ENCODE results near the gene CLN6. TPM values are rescaled to one million over a fixed set of nuclear protein-coding genes. Genes with fewer than 3 reads are reported as not detected.

The CLN6 gene
- polyA plus RNA-seq (ENCODE audit: insufficient read length) = 19.5 TPM

DNA sequence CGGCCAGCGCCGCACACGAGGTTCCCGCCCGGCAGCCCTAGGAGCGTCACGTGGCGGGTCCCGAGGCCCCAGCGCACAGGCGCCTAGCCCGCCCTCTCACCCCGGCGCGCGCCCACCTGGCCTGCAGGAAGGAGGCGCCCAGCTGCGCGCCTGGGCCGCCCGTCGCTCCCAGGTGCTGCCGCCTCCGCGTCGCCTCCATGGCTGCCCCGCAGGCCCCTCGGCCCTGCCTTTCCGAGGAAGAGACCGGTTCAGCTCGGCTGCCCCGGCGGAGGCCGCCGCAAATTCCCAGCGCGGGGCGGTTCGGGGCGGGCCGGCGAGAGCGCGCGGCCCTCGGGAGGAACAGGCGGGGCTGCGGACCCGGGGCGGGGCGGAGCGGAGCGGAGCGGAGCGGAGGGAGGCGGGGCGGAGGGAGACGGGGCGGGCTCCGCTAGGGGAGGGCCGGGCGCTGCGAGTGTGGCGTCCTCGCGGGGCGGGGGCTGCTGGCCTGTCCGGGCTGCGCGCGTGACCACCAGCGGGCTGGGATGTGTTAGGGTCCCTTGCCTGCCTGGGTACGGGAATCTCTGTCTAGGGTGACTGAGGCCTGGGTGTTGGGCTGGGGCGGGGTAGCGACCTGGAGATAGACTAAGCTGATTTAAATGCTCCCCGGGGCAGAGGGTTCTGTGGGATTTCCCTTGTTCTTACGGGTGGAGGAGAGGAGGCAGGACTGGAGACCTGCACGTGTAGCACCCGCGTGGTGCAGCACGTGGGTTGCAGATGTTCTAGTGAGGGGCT is at the start of gene CLN6:
CLN6 (minus strand) TSS at position 343 of the 771 bp plus-strand sequence; CDS start at position 199, 144 bp downstream.
- no peak for DNase-seq (ENCODE audit: low read depth)

DNA sequence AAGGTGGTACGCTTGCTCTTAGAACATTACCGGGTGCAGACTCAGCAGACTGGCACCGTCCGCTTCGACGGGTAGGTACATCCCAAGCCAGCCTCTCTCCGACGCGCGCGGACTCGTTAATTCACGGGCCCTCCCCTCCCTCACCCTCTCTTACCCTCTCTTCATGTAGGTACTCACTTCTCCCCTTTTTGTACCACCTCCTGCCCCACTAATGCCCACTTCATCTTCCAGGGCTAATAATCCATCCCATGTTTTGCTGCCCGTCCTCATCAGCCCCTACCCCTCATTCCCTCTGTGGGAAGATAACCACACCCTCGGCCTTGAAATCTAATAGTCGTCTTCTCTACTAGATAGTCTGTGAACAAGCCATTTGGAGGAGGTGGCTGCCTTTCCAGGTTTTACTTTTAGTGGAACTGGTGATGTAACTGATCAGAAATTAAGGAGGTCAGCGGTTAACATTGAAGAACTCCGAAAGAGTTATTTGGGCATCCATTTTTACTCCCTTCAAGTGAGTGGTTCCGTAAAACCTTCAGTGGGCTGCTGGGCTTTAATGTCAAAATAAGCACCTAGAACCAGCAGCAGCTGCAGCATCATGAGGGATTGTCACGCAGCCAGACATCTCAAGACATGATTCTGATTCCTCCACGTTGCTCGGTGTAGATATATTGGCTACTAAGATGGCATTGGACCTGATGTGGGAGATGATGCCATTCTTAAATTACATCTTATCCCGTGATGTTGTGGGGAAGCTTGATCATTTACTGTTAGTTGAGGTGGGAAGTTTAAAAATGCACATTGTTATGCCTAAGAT is 49.3 kb upstream of the CLN6 start:
- DNase-seq (ENCODE audit: low read depth) = no peak

DNA sequence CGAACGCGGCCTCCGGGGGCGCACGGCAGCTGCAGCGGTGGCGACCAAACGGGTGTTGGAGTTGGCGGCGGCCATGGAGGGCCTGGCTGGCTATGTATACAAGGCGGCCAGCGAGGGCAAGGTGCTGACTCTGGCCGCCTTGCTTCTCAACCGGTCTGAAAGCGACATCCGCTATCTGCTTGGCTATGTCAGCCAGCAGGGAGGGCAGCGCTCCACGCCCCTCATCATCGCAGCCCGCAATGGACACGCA is 48.7 kb upstream of the CLN6 start:
- no peak for DNase-seq (ENCODE audit: low read depth)

DNA sequence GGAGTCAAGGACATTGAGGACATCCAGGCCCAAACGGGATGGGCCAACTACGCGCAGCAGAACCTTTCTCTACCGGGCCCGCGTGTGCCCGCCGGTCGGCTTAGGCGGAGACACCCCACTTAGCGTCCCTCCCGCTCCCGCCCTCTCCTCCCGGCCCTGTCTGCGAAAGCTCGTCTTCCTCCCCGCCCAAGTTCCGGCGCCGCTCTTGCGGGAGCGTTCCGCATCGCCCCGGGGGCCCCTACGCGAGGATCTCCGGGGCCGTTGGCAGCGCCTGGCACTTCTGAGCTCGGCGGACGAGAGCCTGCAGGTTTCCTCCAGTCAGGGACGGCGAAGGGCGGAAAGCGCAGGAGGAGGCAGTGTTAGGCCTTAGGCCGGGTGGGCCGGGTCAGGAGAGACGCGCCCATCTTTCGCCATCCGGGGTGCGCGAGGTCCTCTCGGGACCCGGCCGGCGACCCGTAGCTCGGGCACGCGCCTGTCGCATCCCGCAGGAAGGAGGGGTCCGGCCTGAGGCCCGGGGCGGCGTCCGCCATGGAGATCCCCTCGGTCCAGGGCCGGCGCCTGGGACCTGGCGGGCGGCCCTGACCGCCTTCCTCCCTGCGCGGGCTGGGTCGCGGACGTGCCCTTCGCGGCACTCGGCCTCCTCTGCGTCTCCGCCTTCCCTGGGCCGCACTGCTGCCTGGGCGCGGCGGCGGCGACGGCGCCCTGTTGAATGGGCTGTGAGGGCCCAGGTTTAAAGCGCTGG is 48.2 kb upstream of the CLN6 start, which contains the start of gene FEM1B:
FEM1B (plus strand) TSS at position 143 of the 742 bp plus-strand sequence. CDS start 673 bp downstream, outside the sequence.
- peak; percentile 64 for DNase-seq (ENCODE audit: low read depth)

DNA sequence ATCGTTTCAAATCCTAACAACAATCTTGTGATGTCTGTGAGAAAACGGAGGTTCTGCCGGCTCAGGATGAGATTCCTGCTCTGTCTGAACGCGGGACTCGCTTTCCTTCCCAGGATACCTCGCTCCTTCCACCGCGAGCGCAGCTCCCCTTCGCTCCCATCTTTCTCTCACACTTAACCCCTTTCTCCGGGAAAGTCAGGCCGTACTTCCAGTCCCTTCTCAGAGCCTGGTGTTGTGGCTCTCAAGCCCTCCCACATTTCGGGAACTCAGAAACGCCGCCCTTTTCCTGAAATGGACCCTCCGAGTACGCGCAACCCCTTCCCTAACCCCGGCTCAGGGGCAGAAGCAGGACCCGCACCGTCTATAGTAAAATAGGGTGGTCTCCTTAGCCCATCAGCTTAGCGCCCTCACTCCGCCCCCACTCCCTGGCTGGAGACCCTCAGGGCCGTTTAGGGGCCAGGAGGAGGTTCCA is 47.6 kb upstream of the CLN6 start:
- DNase-seq (ENCODE audit: low read depth) = peak; percentile 51

DNA sequence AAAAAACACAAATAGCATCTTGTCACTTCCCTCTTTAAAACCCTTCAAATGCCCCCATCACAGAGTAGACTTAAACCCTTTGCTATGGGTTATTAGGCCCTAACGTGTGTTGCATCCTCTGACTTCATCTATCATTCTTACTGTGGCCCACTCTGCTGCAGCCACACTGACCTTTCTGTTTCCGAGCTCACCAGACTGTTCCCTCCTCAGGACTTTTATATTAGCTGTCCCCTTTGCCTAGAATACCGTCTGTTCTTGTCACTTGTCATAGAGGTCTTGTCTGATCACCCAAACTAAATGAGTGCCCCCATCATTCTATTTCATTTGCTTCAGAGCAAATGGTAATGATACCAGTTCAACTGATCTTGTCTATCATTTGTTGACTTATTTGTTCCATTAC is 47.1 kb upstream of the CLN6 start:
- no peak for DNase-seq (ENCODE audit: low read depth)

DNA sequence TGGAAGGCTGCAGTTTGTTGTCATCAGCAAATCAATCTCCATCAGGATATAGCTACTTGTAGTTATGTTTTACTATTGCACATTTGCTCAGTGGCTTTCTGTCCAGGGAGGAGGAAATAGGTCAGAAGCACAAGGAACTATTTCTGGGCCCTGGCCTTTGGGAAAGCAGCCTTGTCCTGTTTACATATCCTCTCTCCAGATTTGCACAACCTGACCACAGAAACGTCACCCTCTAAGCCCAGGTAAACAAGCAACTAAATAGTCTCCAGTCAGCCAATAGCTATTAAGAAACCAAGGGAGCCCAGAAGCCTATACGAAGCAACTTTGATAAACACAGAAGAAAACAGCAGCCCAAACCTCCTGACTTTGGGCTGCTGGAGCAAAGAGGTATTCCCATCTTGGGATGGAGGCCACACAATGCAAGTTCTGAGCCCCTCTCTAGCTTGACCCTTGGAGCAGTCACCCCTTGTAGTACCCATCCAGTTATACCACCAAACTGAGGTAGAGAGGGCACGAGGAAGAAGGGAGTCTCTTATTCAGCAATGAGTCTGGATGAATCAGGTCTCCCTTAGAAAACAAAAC is 45.7 kb upstream of the CLN6 start:
- no peak for DNase-seq (ENCODE audit: low read depth)

DNA sequence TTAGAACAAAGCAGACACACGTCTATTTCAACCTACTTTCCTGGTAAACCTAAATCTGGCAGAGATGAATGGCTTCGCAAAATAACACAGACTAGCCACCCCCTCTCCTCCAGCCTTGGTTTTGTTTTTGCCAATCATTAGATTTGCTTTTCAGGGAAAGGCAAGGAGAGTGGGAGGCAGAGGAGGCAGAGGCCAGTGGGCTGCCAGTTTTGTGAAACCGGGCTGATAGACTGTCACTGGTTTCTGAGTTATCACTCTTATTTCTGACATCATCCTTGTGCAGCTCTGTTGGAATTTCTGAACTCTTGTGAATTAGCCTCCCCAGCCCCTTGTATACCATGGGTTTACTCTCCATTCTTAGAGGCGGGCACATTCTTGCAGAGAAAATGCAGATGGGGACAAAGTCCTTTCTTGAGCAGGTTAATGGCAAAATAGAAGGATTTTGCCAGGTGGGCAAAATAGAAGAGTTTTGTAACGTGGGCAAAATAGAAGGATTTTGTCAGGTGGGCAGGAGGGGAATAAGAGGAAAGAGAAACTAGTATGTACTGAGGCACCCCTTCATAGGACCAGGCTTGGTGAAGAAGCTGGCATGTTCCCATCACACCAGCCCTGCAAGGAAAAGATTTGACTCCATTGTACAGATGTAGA is 44.8 kb upstream of the CLN6 start:
- no peak for DNase-seq (ENCODE audit: low read depth)

DNA sequence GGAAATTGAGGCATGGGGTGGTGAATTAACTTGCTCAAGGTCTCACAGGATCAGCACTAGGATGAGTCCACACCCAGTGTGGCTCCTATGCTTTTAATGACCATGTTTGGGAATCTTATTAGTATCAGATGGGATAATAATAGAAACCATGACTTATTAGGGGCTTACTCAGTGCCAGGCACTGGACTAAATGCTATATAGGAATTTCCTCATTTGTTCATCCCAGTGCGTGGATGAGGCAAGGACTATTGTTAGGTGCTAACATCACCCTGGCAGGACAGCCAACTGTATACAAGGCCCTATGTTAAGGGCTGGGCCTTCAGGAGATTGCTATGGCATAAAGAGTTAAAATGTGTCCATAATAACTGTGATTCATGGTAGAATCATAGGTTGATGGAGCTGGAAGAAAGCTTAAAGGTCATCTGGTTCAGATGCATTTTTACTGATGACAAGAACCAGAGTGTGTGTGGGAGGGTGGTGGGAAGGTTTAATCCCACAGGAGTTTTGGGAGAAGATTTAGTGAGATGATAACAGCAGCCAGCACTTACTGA is 43.3 kb upstream of the CLN6 start:
- no peak for DNase-seq (ENCODE audit: low read depth)

DNA sequence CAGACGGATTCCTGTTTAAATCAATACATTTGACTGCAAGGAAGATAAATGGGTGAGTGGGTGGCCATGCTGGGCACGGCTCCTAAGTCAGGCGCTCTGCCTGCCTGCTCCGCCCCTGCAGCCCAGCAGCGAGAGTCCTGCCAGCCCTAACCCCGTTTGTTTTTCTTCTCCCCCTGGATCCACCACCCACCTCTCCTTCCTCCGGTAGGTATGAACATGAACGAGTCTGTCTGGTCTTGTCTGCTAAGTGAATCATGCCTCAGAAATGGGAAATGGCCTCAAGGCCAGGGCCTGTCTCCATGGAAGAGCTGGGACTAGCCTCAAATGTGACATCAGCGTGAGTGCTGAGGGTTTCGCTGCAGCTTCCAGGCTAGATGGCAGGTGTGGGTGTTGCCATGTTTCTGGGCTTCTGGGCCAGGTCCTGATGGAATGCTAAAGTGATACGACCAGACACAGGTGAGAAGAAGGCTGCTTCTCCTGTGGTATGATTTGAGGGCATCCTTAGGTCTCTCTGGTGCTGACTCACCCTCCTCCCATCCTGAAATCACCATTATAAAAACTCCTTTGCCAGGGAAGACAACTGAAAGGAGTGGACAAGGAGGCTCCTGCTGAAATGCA is 42.4 kb upstream of the CLN6 start:
- DNase-seq (ENCODE audit: low read depth) = no peak

DNA sequence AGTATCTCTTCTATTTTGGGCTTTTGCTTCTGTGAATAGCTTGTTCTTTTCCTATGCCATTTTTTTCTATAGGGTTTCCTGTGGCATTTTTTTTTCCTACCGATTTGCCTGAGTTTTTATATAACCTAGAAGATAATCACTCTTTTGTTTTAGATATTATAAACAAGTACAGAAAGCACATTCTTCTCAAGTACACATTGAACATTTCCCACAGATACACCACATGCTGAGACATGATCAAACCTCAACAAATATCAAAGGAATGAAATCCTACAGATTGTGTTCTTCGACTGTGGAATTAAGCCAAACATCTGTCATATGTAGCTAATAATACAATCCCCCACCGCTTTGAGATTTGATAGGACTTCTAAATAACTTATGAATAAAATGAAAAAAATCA is 38.9 kb upstream of the CLN6 start:
- no peak for DNase-seq (ENCODE audit: low read depth)

DNA sequence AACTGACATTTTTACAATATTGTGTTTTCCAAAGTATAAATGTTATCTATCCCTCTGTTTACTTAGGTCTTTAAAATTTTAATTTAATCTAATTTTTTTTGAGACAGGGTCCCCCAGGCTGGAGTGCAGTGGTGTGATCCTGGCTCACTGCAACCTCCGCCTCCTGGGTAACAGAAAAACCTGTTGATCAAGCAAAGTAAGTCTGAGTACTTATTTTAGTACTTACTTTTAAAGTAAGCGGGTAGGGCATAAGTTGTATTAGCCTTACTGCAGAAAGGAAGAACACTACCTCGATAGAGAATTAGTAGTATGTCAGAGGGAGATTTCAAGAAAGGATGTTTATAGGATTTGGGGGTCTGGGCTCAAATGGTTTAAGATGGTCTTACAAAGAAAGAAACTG is 36.1 kb upstream of the CLN6 start:
- DNase-seq (ENCODE audit: low read depth) = no peak

DNA sequence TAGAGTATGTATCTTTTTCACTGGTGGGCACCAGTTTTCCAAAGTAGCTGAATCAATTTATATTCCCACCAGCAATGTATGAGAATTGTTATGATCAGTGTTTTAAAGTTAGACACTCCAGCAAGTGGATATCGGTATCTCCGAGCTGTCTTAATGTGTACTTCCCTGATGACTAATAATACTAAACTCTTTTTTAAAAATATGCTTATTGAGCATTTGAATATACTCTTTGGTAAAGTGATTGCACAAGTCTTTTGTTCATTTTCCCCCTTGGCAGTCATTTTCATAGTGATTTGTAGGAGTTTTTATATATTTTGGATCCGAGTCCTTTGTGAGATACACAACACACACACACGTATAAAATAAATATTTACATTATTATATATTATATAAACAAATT is 35.6 kb upstream of the CLN6 start:
- no peak for DNase-seq (ENCODE audit: low read depth)

DNA sequence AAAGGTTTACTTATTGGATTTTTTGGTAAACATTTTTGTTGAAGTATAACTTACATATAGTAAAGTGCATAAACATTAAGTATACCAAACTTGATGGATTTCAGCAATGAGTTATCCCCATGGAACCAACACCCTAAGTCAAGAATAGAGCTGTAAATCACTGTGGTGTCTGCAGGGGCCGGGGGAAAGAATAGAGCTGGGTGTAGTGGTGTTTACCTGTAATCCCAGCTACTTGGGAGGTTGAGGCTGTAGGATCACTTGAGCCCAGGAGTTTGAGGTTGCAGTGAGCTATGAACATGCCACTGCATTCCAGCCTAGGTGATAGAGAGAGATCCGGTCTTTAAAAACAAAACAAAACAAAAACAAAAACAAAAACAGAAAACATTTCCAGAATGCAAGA is 34.8 kb upstream of the CLN6 start:
- no peak for DNase-seq (ENCODE audit: low read depth)

DNA sequence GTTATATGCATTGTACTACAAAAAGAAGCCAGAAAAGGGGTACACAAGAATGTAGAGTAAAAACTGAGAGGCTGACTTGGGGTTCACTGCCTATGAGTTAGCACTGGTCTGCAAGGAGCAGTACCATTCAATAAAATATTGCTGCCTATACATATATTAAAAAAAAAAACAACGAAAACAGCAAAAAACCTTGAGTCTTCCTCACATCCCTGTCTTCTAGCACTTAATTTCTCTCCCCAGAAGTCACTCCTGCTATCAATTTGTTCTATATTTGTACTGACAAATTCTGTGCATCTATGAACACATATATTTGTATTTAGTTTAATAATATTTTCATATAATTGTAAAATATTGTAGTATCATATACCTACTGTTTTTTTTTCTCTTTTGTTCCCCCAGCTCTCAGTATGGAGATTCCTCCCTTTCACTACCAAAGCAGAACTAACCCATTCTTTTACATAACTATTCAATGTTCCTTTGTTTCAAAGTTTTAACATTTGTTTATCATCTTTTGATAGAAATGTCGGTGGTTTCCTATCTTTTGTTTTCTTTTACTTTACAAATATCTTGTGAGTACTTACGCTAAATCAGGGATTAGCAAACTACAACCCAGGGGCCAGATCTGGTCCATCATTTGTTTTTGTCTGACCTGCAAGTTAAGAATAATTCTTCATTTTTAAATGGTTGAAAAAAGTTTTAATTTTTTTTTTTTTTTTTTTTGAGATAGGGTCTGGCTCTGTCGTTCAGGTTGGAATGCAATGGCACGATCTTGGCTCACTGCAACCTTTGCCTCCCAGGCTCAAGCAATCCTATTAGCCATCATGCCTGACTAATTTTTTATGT is 33.2 kb upstream of the CLN6 start:
- no peak for DNase-seq (ENCODE audit: low read depth)

DNA sequence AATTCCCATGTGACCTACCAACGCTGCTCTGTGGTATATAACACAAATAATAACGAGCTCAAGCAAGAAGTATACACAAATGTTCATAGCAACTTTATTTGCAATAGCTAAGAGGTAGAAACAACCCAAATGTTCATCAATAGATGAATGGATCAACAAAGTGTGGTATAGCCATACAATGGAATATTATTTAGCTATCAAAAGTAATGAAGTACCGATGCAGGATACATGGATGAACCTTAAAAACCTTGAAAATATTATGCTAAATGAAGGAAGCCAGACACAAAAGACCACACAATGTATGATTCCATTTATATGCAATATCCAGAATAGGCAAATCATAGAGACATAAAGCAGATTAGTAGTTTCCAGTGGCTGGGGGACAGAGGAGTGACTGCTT is 32.5 kb upstream of the CLN6 start:
- DNase-seq (ENCODE audit: low read depth) = no peak

DNA sequence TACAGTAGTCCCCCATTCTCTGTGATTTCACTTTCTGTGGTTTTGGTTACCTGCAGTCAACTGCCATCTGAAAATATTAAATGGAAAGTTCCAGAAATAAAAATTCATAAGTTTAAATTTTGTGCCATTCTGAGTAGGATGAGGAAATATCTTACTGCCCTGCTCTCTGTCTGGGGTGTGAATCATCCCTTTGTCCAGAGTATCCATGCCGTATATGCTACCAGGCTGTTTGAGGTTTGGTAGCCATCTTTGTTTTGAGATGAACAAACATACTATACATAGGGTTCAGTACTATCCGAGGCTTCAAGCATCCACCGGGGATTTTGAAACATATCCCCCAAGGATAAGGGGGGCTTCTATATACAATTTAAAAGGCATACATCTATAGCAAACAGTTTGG is 31.7 kb upstream of the CLN6 start:
- DNase-seq (ENCODE audit: low read depth) = no peak

DNA sequence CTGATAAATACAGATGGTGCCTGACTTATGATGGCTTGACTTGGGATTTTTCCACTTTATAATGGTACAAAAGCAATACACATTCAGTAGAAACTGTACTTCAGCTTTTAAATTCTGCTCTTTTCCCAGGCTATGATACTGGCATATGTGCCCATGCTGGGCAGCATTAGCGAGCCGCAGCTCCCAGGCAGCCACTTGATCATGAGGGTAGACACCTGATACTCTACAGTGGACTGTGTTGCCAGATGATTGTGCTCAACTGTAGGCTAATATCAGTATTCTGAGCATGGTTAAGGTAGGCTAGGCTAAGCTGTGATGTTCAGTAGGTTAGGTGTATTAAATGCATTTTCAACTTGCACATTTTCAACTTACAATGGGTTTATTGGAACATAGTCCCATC is 30.4 kb upstream of the CLN6 start:
- DNase-seq (ENCODE audit: low read depth) = no peak

DNA sequence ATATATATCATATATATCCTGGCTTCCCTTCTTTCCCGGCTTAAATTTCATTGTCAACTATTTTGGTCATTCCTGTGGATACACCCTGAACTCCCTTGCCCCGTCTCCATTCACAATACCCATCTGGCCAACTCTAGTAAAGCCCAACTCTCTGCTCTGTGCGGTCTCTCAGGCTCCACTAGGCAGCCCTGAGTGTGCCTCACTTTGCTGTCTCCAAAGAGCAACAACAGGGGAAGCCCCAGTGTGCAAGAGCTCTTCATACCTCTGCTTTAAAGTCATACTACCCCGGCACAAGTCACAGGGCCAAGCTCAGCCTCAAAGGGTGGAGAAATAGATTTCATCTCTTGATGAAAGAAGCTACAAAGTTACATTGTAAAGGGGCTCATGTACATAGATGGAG is 29.2 kb upstream of the CLN6 start:
- no peak for DNase-seq (ENCODE audit: low read depth)
